Astrocyte (in vitro differentiated cells and primary cell): ENCODE measurements around the gene ACADS.

Experiments used
- EZH2 ChIP-seq: IDR thresholded peaks from 2 replicates; pipeline ENCODE4 v1.6.1; 2012; ENCODE audit warnings: mild to moderate bottlenecking, low read length, inconsistent platforms; ENCODE audit not compliant: insufficient read depth
- TF ChIP-seq, protein P1 (sequence below): IDR thresholded peaks from 2 replicates; pipeline ENCODE4 v1.5.1; 2011; ENCODE audit warnings: low read depth, mild to moderate bottlenecking, inconsistent platforms, low read length, moderate library complexity; ENCODE audit not compliant: insufficient read depth

DNA sequence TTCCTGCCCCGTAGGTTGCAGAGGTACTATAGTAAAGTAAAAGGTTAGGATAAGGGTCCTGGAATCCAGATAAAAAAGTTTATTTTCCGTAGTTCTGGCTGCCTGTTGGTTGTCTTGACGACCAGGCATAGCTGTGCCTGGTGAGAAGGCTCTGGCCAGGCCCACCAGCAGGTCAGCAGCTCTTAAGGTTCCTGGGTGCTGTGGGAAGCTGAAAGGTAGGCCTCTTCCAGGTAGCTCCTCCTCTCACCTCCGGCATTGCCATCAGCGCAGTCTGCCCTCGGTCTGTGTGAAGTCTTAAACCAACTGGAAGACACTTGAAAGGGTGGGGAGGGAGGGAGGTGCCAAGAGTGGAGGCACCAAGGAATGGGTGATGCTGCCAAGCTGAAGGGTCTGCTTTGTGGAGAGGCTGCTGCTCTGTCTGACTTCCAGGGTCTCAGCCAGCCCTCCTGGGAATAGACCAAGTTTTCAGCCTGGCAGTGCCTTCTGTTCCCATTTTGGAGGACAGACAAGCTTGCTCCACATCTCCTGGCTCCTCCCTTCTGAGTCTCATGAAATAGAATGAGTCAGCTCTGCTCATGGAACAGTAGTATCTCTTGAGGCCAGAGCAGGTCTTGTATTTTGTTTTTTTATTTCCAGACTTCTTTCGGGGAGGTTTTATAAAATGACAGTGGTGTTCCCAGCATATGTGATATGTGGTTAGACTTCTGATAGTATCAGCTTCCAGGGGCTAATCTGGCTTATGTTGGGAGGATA is 5.2 kb upstream of the ACADS start:
- TF ChIP-seq, protein P1, sequence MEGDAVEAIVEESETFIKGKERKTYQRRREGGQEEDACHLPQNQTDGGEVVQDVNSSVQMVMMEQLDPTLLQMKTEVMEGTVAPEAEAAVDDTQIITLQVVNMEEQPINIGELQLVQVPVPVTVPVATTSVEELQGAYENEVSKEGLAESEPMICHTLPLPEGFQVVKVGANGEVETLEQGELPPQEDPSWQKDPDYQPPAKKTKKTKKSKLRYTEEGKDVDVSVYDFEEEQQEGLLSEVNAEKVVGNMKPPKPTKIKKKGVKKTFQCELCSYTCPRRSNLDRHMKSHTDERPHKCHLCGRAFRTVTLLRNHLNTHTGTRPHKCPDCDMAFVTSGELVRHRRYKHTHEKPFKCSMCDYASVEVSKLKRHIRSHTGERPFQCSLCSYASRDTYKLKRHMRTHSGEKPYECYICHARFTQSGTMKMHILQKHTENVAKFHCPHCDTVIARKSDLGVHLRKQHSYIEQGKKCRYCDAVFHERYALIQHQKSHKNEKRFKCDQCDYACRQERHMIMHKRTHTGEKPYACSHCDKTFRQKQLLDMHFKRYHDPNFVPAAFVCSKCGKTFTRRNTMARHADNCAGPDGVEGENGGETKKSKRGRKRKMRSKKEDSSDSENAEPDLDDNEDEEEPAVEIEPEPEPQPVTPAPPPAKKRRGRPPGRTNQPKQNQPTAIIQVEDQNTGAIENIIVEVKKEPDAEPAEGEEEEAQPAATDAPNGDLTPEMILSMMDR: no peak
- TF ChIP-seq EZH2: no peak
